COR-L47 (cell line): ENCODE data around the gene RPS6KC1.
"Not testable (repeated sequence)": the region's sequence is repeated elsewhere in the genome, so short reads cannot be mapped to it uniquely, and the experiment has no call there.

Experiments
- DNase-seq: peaks from one replicate; lab custom pipeline; 2025; lab: John Stamatoyannopoulos, UW

Gene RPS6KC1

GRCh38 chr1:213051127-213051880 lies at the start of gene RPS6KC1:
Gene RPS6KC1 (plus strand): TSS chr1:213051241. CDS start chr1:213051405, 164 bp downstream.
- peak; percentile 85 for DNase-seq

- no peak for DNase-seq
Measured at GRCh38 chr1:213003256-213003655, 47.8 kb upstream of the RPS6KC1 start.

- DNase-seq: no peak
Measured at GRCh38 chr1:213008564-213008963, 42.5 kb upstream of the RPS6KC1 start.

GRCh38 chr1:213014642-213015041 lies 36.4 kb upstream of the RPS6KC1 start:
- no peak for DNase-seq

GRCh38 chr1:213015099-213016050 lies 35.7 kb upstream of the RPS6KC1 start, which contains the start of gene ANGEL2:
Gene ANGEL2 (minus strand): TSS chr1:213015867. CDS start chr1:213015671, 196 bp downstream.
- DNase-seq: peak; percentile 93

GRCh38 chr1:213017447-213018273 lies 33.4 kb upstream of the RPS6KC1 start:
- DNase-seq: no peak

- DNase-seq: no peak
Measured at GRCh38 chr1:213019450-213019849, 31.6 kb upstream of the RPS6KC1 start.

- DNase-seq: no peak
Measured at GRCh38 chr1:213020016-213020415, 31.0 kb upstream of the RPS6KC1 start.

GRCh38 chr1:213027024-213027423 lies 24.0 kb upstream of the RPS6KC1 start:
- DNase-seq: not testable (repeated sequence)

- no peak for DNase-seq
Measured at GRCh38 chr1:213032651-213033050, 18.4 kb upstream of the RPS6KC1 start.

- DNase-seq: no peak
Measured at GRCh38 chr1:213034713-213035112, 16.3 kb upstream of the RPS6KC1 start.

- no peak for DNase-seq
Measured at GRCh38 chr1:213035573-213035972, 15.5 kb upstream of the RPS6KC1 start.

GRCh38 chr1:213041443-213041842 lies 9.6 kb upstream of the RPS6KC1 start:
- DNase-seq: no peak

GRCh38 chr1:213045321-213046226 lies 5.5 kb upstream of the RPS6KC1 start:
- not testable (repeated sequence) for DNase-seq

GRCh38 chr1:213049232-213049631 lies 1.8 kb upstream of the RPS6KC1 start:
- no peak for DNase-seq

- DNase-seq: no peak
Measured at GRCh38 chr1:213050745-213051126, 305 bp upstream of the RPS6KC1 start.

- DNase-seq: no peak
Measured at GRCh38 chr1:213051881-213052202, 801 bp downstream of the RPS6KC1 start.

GRCh38 chr1:213053455-213053854 lies 2.4 kb downstream of the RPS6KC1 start:
- no peak for DNase-seq

GRCh38 chr1:213054142-213054541 lies 3.1 kb downstream of the RPS6KC1 start:
- no peak for DNase-seq

GRCh38 chr1:213054733-213055591 lies 3.9 kb downstream of the RPS6KC1 start:
- no peak for DNase-seq
